ENCODE measurements around the gene UVSSA. TPM values are rescaled to one million over a fixed set of nuclear protein-coding genes. Genes with fewer than 3 reads are reported as not detected.

The UVSSA gene, protein sequence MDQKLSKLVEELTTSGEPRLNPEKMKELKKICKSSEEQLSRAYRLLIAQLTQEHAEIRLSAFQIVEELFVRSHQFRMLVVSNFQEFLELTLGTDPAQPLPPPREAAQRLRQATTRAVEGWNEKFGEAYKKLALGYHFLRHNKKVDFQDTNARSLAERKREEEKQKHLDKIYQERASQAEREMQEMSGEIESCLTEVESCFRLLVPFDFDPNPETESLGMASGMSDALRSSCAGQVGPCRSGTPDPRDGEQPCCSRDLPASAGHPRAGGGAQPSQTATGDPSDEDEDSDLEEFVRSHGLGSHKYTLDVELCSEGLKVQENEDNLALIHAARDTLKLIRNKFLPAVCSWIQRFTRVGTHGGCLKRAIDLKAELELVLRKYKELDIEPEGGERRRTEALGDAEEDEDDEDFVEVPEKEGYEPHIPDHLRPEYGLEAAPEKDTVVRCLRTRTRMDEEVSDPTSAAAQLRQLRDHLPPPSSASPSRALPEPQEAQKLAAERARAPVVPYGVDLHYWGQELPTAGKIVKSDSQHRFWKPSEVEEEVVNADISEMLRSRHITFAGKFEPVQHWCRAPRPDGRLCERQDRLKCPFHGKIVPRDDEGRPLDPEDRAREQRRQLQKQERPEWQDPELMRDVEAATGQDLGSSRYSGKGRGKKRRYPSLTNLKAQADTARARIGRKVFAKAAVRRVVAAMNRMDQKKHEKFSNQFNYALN
- total RNA-seq, result 13.5 and 25.0 TPM in 2 replicates

DNA sequence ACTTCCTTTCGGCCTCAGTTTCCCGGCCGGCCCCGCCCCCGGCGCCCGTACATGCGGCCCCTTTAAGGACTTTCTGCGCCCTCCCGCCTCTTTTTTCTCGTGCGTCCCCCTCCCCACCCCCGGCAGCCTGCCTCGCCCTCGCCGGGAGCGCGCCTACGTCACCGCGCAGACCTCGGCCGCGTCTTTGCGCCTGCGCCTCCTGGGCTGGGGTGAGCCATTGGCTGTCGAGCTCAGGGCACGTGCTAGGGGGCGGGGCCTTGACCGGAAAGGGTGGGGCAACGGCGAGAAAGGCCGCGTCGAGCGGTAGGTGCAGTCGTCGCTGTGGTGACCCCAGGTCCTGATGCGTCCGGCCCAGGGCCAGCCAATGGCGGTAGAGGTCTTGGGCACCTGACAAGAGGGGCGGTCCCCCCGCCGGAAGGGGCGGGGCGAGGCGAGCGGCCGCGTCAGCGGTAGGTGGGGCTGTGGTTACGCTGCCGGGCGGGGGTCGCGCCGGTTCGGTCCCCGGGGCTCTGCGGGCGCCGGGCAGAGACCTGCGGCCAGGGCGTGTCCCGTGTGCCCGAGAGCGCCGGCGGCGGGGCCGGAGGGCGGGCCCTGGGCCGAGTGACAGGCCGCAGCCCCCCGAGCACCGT lies at the start of gene UVSSA:
Gene UVSSA (plus strand): TSS at position 428 of the 629 bp plus-strand sequence. CDS start 884 bp downstream, outside the sequence.

DNA sequence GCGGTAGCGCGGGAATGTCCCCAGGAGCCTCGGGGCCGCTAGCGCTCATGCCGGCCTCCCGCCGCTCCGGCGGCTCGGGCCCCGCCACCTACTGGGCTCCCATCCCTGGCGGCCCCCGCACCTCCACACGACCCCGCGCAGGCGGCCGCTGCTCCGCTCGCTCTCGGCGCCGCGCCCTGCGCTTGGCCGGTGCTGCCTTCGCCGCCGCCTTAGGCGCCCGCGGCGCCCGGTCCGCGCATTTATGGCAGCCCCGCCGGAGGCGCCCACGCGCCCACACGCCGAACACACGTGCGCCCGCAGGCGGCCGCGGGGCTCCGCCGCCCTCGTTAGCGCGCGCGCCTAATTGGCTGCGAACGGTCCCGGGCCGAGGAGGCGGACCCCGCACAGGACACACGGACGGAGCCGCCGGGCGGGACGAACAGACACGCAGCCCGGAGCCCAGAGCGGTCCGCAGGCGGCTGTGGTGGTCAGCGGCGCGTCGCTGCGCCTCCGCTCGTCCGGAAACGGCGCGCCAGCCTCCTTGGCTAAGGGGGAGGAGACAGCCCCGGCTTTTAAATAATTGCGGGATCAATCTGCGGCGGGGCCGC lies 59.5 kb downstream of the UVSSA start, which contains the start of gene NKX1-1:
Gene NKX1-1 (minus strand): TSS at position 49 of the 587 bp plus-strand sequence. CDS start 0 bp downstream, at position 49.

Other genes starting within 250 kb of the UVSSA start
- 0.73 and 1.6 TPM in 2 replicates for gene RNF212, start 233.6 kb upstream of the UVSSA start, total RNA-seq
- gene SPON2, start 174.6 kb upstream of the UVSSA start, total RNA-seq, result 267 and 392 TPM in 2 replicates
- gene CTBP1, start 98.1 kb upstream of the UVSSA start, total RNA-seq, result 212 and 303 TPM in 2 replicates
- 54.7 and 57.0 TPM in 2 replicates for gene MAEA, start 57.3 kb upstream of the UVSSA start, total RNA-seq
- not detected in 2 replicates for gene NKX1-1, start 59.2 kb downstream of the UVSSA start, total RNA-seq